SHP77 (cell line): ENCODE measurements around the gene SFRP5.

ENCODE experiments used
- DNase-seq, 2 experiments: peaks; one replicate each; lab custom pipeline; 2025; lab: John Stamatoyannopoulos, UW

The SFRP5 gene

DNA sequence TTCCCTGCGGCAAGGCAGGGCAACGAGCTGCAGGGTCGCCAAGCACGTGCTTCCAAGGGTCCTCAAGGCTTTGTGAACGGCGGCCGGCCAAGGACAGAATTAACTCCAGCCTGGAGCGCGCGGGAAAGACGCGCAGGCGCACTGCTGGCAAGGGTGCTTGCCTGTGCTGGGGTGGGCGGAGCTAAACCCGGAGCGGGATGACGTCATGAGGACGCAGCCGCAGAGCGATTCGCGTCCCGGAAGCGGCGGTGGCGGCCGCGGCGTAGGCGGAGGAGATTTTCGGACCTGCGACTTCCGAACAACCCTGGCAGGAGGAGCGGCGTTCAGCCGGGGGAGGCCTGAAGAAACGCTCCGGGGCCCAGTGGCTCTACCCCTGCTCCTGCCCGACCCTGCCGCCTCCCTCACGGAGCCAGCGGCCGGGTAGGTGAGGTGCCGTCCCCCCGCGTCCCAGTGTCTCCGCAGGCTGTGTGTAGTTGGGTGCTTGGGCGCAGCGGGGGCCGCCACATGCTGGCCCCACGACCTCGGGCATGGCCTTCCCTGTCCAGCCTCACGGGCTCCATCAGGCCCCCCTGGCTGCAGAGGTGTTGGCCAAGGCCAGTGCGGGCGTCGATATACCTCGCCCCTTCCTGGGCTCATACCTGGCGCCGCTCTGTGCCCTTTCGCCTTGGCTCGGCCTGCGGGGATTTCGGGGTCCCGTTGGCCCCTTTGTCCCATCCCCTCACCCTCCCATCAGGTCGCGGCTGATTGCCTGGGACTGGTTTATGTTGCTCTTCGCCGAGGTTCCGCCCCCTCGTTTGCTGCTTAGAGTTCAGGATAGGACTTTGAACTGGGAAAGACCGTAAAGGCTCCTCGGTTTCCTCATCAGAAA, 34.7 kb downstream of the SFRP5 start, which contains the start of gene ZFYVE27:
ZFYVE27 (plus strand) TSS at position 227 of the 868 bp plus-strand sequence. CDS start 1,350 bp downstream, outside the sequence.
- peak; percentile 93 for DNase-seq

DNA sequence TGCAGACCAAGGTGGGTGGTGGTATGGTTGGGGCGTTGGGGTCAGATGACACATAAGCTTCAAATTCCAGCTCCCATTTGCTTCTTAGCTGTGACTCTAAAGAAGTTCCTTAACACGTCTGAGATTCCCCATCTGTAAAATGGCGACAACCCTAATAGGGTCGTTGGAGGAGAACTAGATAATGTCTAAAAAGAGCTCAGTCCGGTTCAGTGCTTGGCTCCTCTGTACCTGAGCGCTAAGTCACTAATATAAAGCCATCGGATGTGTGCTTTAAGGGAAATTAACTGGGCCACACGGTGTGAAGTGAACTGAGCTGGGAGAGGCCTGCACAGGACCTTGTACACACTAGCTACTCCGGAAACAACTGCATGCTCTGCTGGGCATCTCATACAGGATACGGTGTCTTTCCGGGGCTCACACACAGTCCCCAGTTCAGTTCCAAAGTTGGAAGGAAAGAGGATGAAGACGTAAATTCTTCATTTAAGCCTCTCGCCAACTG, 35.3 kb downstream of the SFRP5 start:
- DNase-seq: no peak

DNA sequence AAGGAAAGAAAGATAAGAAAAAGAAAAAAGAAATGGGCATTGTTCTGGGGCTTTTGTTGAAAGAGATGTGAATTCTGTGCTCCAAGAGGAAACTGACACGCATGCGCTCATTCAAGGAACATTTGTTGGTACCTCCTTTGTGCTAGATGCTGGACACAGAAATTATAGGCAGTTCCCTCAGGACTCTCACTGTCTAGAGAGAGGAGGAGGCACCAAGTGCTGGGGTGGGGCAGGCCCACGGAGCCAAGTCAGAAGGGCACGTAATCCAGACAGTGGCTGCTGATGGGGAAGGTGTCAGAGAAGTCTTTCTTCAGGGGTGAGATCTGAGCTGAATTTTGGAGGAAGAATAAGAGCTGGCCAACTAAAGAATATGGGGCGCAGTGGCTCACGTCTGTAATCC, 37.8 kb downstream of the SFRP5 start:
- DNase-seq: no peak

DNA sequence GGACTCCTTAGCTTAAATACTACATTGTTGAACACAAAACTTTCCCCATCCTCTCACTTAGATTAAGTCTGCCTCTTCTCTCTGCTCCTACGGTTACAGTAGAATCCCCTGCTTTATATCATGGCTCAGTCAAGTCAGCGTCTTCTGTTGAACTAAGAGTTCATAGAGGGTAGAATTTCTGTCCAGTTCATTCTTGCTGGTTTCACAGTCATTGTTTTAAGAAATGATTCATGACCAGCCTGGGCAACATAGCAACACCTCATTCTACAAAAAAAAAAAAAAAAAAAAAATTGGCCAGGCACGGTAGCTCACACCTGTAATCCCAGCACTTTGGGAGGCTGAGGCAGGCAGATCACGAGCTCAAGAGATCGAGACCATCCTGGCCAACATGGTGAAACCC, 38.5 kb downstream of the SFRP5 start:
- DNase-seq: no peak

DNA sequence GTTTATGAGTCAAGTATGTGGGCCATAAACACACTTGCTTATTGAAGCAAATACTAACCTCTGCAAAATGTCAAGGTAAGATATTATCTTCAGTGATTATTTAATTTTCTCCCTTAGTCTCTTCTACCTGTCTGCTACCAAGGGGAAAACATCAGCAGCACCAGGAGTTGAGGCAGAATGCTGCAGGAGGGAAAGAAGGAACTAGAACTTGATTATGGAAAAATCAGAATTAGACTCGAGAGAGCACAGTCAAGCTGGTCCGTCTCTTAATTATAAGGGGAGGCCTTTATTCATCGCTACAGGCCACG, 39.8 kb downstream of the SFRP5 start:
- no peak for DNase-seq

DNA sequence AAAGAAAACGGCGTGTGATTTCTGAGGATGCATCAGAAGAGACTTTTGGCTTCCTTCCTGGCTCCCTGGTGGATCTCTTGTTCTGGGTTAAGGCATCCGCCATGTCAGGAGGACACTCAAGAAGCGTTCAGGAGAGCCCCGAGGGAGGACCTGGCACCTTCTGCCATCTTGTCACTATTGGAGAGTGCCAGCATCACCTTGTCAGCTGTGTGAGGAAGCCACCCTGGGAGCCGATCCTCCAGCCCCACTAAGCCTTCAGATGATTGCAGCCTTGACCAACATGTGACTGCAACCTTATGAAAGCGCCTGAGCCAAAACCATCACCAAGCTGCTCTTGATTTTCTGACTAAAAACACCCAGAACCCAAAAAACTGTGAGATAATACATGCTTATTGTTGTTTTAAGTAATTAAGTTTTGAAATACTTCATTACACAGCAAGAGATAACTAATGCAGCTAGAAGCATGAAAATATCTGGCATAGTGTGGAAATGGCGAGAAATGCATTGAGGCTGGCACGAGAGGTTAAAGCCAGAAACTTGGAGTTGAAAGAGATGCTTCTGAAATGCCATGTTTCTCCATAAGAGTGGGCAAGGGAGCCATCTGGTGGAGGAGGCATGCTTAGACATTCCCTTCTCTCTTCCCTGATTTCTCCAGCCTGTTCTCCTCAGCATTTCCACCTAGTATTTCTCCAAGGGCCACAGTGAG, 40.3 kb downstream of the SFRP5 start:
- DNase-seq: peak; percentile 63 to 68

DNA sequence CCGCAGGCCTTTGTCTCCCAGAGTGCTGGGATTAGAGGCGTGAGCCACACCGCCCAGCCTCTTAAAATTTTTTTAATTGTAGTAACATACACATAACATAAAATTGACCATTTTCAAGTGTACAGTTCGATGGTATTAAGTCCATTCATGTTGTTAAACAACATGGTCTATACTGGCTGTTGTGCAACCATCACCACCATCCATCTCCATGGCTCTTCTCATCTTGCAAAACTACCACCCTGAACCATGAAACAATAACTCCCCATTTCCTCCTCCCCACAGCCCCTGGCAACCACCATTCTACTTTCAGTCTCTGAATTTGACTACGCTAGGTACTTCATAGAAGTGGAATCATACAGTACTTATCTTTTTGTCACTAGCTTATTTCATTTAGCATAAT, 42.8 kb downstream of the SFRP5 start:
- no peak for DNase-seq

DNA sequence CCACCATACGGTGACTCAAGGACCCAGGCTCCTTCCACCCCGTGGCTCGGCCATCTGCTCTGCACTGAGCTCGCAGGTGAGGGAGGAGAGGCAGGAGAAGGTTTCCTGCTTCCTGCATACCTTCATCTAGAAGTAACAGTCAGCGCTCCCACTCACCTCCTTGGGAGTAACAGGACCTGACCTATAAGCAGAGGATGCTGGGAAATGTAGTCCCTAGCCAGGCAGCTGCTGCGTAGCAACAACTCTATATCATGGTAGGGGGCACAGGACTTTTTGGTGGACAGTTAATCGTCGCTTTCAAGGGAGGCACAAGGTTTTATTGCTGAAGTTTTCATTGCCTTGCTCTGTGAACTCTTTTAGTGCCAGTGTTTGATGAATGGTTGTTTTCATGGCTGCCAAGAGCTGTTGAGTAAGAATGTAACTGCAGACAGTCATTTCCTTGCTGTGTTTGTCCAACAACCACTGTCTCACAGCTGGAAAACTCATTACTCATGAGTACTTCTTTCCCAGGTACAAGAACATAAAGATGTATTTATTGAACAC, 45.1 kb downstream of the SFRP5 start:
- DNase-seq: peak in 1 of 2 experiments; percentile 13

DNA sequence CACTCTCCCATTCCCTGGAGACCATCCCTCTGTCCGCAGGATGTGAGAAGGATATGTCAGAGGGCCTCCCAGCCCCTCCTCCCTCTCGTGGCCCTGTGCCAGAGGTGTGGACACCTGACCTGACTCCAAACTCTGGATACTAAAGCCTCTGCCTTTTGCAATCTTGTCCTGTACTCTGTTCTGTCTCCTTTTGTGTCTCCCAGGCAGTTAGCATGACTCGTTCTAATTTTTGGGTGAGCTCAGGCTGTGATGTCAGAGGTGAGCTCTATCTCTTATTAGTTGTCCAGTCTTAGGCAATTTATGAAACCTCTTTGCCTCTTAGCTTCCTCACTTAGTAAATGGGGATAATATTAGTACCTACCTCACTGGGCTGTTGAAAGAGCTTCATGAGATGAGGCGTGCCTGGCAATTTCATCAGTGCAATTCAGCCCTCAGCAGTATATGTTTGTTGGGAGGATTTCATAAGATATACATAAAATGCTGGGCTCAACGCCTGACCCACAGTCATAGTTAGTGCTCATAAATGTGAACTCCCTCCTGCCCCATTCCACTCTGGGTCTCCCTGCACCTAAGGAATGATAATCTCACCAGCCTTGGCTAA, 47.4 kb downstream of the SFRP5 start:
- DNase-seq: no peak

DNA sequence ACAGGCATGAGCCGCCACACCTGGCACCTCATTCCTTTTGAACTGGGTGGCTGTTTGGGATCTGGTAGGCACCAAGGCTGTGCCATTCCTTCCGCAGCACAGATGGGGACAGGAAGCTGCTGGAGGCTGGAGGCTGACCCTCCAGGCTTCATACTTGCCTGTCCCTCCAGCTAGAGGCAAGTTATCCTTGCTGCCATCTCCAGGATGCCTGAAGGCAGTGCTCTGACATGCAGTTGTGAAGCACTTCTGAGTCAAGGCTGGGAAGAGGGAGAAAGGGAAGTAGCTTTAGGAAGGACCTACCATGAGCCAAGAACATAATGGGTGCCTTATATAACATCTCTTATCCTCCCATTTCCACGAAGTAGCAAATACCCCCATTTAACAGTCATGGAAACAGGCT, 48.8 kb downstream of the SFRP5 start:
- DNase-seq: no peak

DNA sequence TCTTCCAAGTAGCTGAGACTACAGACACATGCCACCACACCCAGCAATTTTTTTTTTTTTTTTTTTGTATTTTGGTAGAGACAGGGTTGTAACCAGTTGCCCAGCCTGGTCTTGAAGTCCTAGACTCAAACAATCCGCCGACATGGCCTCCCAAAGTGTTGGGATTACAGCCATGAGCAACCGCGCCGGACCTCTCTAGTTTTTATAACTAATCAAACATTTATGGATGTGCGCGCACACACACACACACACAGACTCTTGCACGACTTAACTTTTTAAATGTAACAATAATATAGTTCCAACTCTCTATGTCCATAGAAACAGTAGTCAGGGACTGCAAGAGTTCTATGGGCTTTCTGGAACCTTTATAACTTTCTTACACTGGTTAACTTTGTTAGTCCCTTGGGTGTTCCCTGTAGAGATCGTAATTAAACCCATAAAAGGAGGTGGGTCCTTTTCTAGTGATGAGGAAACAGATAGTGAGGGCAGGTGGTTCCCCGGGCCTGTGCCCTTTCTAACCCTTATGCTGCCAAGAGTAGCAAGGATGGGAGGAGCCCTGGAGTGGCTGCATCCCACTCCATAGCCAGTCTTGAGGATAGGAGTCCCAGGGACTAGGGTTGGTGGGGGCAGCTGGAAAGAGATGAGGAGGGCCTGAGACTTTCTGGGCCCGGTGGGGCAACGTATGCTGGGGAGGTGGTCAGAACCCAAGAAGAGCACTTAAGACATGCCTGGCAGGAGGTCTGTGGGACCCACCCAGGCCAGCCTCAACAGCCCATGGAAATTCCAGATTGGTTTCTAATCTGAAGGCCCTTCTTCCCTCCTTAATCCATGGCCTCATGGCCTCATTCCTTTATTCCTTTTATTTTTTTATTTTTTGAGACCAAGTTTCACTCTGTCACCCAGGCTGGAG, 49.7 kb downstream of the SFRP5 start:
- DNase-seq: no peak

DNA sequence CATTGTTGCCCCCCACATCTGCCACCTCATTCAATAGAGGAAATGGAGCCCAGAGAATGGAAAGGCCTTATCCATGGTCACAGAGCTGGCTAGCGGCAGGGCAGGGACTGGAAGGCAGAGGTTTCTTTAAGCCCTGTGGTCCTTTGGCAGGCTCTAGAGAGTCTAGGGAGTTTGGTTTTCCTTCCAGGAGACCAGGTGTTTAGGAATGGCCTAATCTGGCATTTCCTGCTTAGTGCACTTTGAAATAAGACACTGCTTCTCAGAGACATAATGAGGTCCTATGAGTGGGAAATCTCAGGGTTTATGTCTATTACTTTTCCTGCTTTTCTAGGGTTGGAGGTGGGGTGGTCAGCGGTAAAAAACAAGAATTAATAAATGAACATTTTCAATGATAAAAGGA, 52.2 kb downstream of the SFRP5 start:
- no peak for DNase-seq

DNA sequence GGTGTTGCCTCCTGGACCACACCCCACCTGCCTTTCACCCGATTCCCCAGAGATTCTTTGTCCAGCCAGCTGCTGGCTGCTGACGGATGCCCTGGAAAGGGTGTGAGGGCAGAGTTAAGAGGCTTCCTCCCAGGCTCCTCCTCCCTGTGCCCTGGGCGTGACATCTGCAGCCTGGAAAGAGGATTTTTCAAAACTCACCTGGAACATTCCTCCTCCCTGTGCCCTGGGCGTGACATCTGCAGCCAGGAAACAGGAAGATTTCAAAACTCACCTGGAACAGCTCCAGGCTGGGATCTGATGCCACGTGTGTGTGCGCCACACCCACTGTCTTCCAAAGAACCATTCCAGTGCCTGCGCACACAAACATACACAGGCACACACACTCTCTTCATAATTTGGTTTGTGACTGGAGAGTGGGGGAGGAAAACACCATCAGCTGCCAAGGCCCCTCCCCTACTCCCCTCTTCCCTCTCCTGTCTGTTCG, 53.1 kb downstream of the SFRP5 start:
- DNase-seq: peak; percentile 44 to 50

DNA sequence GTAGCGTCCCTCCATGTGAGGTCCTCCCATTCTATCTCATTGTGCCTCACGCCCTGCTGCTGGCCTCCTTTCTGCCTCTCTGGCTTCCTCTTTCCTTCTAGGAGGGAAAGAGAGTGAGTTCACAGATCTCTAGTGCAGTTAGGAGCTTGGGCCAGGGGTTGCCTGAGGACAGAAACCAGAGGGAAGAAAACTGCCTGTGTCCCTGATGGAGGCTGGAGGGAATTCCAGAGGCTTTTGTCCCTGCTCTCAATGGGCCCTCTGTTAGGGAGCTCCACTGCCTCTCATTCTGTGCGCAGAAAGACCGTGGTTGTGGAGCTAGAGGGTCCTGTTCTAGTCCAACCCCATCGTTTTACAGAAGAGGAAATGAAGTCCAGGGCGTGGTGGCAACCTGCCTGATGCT, 53.6 kb downstream of the SFRP5 start:
- no peak for DNase-seq

DNA sequence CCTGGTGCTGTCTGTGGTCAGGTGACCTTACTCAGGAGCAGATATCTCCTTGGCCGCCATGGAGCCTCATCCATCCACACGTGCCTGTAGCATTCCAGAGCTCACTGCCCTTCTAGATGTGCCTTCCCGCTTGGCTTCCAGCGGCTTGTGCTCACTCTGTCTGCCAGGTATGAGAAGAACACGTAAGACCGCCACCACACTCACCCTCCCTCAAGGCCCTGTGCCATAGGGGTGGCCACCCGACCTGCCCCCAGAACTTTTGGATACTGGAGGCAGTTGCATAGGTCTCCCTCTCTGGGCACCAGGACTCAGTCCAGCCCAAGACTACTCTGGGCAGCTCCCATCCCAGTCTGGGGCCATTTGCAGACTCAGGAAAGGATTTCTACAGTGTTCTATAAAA, 54.2 kb downstream of the SFRP5 start:
- no peak for DNase-seq
